Head of caudate nucleus (tissue), 42 donors: ENCODE results near the gene TMEM204.

Source experiments
- DNase-seq, 42 donors: peaks; one replicate each; pipeline versions ENCODE4 v3.0.0 to v3.0.0-alpha.2; 2020 to 2021; ENCODE audit warnings: mixed read lengths in 7 of 42
- intact Hi-C: fragments of 100-400 bp; cut with DNase I; formaldehyde crosslinking; loops from one replicate; pipeline ENCODE4 v1.15.0; 2022

Gene TMEM204

DNA sequence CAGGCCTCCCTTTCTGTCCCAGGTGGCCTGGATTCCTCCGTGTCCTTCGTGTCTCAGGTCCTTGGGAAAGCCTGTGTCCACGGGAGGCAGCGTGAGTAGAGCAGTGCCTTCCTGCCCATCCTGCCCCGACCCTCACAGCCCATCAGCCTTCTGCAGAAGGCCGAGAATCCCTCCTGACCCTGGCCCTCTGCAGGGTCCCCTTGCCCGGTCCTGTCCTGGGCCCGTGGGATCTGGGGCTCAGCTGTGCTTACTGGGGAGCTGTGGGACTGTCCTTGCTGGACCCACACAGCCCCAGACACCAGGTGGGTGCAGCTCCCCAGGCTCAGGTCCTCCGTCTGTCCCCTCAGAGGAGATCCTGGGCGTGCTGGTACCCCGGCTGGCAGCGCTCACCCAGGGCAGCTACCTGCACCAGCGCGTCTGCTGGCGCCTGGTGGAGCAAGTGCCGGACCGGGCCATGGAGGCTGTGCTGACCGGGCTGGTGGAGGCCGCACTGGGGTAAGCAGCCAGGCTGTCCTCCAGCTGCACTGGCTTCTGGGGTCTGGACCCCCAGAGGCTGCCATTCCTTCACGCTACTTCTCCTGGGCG, 36.4 kb upstream of the TMEM204 start:
- DNase-seq = no peak
- intact Hi-C loops = loop anchor here (10.0 kb wide), 1 partner anchor 118 kb away; the partner anchor contains the start of genes CRAMP1 and IFT140

DNA sequence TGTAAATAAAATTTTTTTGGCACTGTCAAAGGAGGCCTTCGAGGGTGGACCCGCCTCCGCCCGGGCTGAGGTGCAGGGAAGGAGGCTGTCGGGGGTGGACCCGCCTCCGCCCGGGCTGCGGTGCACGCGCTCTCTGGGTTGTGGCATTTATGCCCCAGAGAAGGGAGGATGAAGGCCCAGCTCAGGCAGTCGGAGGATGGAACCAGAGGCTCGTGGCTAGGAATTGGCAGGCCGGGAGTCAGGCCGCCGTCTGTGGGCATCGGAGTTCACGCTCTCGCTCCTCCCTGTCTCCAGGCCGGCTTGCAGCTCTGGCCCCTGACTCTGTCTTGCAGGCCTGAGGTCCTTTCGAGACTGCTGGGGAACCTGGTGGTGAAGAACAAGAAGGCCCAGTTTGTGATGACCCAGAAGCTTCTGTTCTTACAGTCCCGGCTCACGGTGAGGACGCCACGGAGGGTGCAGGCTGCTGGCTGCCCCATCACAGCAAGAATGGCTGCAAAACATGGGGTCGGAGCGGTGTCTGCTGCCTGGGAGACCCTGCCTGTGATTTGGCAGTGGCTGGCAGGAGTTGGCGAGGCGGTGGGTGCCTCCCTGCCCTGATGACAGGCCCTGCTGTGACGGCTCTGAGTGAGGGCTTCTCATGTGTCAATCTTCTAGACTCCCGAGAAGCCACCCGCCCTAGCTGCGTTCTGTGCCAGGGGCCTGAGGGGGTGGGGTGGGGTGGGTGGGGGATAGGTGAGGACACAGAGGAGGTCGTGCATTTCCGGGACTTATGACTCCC, 34.4 kb upstream of the TMEM204 start:
- intact Hi-C loops = loop anchor here (10.0 kb wide), 1 partner anchor 116 kb away; the partner anchor contains the start of genes CRAMP1 and IFT140
- DNase-seq = no peak

DNA sequence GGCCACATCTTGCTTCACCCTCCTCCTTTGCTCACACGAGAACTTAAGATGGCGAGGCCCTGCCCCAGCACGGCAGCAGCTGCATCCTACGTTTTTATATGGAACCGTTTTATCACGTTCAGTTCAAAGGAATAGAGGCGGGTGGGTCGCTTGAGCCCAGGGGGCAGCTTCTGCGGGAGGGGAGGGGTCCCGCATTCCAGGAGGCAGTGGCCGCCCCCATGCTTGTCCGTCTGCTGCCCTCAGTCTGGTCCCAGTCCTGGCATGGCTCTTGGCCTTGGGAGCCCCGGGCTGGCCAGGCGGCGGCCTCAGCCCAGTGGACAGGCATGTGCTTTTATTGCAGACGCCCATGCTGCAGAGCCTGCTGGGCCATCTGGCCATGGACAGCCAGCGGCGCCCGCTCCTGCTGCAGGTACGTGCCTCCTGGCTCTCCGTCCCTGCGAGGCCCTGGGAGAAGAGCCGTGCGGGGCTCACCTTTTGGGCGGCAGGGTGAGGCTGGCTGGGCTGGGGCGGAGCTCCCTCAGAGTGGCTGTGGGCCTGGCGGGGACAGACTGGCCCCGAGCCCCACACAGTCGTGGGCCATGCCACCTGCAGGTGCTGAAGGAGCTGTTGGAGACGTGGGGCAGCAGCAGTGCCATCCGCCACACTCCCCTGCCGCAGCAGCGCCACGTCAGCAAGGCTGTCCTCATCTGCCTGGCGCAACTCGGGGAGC, 33.6 kb upstream of the TMEM204 start:
- DNase-seq = no peak
- intact Hi-C loops = loop anchor here (10.0 kb wide), 1 partner anchor 115 kb away; the partner anchor contains the start of genes CRAMP1 and IFT140

DNA sequence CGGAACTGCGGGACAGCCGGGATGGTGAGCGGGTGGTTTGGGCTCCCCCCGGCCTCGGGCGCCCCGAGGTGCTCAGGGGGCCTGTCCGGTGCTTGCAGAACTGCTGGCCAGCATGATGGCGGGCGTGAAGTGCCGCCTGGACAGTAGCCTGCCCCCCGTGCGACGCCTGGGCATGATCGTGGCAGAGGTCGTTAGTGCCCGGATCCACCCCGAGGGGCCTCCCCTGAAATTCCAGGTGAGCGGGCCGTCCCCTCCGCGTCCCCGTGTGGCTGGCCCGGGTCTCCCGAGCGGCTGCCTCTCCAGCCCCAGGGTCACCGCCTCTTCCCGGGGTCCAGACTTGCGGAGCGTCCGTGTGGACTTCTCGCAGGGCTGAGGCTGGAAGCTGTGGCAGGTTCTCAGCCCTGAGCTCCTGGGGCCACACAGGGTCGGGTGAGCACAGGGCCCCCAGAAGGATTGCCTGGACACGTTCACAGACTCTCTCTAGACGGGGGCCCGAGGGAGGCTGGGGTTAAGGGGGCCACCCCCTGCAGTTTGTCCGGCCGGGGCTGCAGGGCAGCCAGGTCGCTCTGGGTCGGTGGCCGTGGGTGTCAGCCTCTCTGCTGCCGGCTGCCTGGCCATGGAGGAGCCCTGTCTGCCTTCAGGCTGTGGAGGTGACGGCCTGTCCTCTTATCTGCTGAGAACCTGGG, 32.9 kb upstream of the TMEM204 start:
- intact Hi-C loops = no loop called here
- no peak for DNase-seq

DNA sequence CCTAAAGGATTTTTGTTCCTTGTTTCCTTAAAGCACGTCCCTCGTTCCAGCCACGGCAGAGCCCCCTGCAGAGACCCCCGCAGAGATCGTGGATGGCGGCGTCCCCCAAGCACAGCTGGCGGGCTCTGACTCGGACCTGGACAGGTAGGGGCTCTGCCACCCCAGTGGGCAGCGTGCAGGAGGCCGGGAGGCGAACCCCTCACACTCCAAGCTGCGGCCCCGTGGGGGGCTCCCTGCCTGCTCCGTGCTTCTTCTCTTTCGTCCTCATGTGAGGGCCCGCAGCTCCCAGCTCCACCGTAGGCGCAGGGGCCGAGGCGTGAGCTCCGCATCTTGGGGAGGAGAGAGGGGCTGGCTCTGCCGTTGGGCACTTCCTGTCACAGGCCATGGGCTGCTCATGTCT, 31.8 kb upstream of the TMEM204 start:
- no peak for DNase-seq
- intact Hi-C loops = no loop called here

DNA sequence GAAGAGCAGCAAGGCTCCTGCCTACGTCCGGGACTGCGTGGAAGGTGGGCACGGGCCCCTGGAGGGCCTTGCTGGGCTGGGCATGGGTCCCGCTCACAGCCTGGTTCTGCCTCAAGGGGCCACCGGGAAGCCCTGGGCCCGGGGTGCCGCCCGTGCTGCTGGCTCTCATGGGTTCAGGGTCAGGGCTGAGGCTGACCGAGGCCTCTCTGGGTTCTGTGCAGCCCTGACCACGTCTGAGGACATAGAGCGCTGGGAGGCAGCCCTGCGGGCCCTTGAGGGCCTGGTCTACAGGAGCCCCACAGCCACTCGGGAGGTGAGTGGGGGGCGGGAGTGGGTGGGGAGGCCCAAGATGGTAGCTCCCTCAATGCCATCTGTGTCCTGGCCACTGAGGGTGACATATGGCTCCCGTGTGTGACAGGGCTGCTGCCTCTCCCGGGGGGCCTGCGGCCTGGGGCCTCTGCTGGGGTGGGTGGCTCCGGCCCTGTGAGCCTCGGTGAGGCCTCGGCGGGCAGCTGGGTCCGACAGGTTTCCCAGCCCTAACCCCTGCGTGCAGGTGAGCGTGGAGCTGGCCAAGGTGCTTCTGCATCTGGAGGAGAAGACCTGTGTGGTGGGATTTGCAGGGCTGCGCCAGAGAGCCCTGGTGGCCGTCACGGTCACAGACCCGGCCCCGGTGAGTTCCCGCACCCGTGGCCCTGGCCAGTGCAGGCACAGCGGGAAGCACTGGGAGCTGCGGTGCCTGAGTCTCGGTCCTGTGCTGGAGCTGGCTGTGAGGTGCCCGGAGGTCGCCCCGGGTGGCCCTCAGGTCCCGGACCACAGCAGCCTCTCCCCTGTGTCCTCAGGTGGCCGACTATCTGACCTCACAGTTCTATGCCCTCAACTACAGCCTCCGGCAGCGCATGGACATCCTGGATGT, 31.1 kb upstream of the TMEM204 start:
- no peak for DNase-seq
- intact Hi-C loops = no loop called here

DNA sequence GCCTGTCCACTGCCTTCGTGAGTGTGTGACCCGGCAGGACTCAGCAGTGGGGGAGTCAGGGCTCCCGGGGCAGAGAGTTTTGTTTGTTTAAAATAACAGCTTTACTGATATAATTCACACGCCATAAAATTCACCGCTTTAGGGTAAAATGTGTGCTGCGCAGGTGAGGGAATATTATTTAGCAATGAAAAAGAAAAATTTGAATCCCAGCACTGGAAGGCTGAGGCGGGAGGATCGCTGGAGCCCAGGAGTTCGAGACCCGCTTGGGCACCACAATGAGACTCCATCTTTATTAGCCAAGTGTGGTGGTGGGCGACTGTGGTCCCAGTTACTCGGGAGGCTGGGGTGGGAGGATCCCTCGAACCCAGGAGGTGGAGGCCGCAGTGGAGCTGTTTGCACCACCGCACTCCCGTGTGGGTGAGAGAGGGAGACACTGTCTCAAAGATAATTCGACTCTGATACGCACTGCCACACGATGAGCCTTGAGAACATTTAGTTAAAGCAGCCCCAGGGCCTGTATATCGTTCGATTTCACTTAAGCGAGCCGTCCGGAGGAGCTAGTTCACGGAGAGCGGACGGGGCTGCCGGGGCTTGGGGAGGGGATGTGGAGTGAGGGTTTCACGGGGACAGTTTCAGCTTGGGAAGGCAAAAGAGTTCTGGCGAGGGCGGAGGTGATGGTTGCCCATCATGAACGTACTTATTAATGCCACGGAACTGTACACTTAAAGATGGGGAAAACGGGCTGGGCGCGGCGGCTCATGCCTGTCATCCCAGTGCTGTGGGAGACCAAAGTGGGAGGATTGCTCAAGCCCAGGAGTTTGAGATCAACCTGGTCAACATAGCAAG, 30.1 kb upstream of the TMEM204 start:
- intact Hi-C loops = no loop called here
- DNase-seq = no peak

DNA sequence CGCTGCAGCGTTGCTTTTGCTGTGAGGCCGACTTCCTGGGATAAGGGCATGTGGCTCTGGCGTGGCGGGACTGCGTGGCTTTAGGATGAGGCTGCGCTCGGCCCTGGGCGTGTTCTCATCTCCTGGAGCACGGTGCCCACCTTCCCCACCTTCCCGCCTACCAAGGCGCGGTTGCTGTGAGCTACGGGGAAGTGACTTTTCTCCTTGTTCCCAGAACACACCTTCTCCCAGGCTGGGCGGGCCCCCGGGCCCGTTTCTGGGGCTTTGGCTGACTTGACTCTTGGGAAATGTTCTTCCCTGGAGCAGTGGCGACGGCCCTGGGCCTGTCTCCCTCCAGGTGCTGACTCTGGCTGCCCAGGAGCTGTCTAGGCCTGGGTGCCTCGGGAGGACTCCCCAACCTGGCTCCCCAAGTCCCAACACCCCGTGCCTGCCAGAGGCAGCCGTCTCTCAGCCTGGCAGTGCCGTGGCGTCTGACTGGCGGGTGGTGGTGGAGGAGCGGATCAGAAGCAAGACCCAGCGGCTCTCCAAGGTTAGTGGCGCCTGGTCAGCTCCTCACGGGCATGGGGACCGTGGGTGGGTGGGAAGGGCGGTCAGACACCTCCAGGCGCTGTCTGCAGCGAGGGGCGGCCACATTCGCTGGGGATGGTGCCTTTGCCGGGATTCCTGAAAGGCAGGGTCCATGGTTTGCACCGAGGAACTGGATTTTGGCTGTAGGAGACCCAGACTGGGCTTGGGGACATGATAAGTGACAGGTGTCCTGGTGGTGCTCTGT, 28.2 kb upstream of the TMEM204 start:
- DNase-seq = no peak
- intact Hi-C loops = no loop called here

DNA sequence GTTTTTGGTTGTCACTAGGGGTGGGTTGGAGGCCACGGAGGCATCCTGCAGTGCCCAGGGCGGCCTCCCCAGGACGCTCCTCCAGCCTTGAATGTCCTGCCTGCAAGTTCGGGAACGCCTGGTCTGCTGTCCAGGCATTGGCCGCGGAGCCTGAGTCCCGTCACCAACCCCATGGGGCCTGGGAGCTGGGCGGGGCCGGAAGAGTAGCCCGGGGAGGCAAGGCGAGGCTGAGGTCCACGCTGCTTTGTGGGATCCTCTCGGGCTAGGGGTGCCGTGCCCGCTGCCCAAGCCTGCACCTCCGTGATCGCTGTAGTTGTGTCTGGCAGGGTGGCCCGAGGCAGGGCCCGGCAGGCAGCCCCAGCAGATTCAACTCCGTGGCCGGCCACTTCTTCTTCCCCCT, 27.6 kb upstream of the TMEM204 start:
- DNase-seq = no peak

DNA sequence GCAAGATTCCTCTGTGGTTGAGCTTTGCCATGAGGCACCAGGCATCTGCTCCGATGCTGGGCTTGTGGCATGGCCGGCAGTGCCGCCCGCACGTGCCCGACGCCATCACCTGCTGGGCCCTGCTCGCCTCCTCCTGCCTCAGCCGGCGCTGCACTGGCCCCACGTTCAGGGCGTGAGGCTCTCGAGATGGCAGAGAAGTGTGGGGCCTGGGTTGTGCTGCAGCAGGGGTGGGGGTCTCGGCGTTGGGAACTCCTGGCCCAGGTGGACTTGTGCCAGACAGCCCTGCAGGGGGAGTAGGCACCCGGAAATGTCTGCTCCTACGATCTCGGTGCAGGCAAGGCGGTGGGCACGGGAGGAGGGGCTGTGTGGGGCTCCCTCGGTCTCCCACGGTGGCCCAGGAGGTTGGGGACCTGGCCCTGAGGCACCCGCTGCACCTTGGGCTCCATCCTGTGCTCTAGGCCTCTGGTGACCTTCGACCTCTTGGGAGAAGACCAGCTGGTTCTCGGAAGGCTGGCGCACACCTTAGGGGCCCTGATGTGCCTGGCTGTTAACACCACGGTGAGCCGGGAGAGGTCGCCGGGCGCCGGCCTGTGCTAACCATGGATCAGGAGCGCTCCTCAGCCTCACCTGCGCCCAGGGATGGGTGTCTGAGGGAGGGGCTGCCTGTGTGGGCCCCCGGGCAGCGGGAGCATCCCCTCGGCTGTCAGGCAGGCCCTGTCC, 26.8 kb upstream of the TMEM204 start:
- intact Hi-C loops = no loop called here
- DNase-seq = no peak

More for the DNA sequence above, 27.6 kb upstream of the TMEM204 start:
- intact Hi-C loops = no loop called here

DNA sequence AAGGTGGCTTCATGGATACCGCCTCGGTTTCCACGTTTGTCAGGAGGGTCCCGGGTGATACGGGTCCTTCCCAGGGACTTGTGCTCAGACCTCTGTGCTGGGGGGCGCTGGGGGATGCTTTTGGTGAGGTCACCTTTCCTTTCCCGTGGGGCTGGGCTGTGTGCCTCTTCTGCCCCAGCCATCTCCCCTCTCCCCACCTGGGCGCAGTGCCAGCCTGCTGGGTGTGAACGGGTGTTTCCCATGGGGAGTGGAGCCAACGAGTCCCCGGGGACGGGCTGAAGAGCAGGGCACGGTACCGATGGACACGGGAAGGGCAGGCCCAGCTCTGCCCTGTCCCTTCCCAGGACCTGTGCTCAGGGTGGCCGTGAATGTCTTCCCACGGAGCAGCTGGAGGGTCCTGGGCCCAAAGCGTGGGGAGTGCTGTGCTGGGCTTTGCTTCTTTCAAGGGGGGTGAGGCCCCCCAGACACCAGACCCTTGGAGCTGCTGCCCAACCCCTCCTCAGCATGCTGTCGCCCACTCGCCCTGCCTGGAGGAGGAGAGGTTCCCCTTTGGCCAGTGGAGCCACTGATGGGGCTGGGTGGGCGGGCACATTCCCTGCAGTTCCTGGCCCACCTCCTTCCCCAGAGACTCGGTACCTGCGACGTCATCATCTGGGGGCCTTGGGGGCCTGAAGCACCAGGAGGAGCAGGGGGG, 24.8 kb upstream of the TMEM204 start:
- intact Hi-C loops = no loop called here

DNA sequence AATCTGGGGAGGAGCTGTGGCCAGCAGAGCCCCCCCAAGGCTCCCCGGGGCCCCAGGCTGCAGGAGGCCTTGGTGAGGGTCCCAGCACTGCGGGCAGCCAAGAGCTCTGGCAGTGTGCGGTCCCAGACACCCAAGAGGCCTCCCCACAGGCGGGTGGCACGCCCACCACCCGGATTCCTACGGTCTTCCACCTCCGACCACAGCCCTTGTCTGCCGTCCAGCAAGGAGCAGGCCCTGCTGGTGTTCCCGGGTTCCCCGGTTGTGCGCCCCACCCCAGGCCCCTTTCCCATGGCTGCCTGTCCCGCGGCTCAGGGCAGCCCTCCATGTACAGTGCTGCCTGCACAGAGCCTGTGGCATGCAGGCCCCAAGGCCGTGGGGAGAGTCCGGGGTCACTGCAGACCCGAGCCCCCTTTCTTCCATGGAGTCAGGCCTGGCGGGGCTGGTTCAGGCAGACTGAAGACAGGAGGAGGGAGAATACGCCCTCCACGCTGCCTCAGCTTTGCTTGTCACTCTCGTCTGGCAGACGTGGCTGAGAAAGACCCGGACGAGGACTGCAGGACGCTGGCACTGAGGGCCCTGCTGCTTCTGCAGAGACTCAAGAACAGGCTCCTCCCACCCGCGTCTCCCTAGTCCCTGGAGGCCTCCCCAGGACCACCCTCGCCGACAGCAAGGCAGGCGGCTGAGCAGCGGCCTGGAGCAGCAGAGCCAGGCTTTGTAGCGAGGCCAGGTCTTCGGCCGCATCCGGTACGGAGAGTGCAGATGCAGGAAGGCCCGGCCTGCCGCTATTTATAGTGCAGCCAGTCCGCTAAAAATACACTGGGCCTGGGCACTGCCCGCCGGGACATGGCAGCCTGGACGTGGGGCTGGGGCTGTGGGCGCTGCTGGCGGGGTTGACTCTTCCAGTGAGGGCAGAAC, 23.9 kb upstream of the TMEM204 start:
- no peak for DNase-seq
- intact Hi-C loops = loop anchor here (10.0 kb wide), 1 partner anchor 65 kb away; no protein-coding TSS in a partner anchor

More for the DNA sequence above, 24.8 kb upstream of the TMEM204 start:
- no peak for DNase-seq

DNA sequence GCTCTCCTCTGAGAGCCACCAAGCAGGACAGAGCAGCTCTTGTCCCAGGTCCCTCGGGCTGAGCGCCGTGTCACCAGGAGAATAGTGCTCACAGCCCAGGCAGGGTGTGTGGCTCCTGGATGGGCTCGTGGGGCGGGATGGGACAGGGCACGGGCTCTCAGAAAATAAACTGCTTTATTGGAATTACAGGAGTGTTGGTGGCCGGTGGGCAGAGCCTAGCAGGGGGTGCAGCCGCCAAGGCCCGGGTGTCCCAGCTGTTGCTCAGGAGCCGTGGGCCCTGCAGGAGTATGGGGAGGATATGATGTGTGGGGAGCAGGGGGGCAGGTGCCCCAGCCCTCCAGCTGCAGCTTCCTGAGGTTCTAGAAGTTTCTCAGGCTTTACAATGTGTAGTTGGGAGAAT, 23.2 kb upstream of the TMEM204 start:
- intact Hi-C loops = loop anchor here (10.0 kb wide), 1 partner anchor 65 kb away; no protein-coding TSS in a partner anchor
- DNase-seq = no peak

DNA sequence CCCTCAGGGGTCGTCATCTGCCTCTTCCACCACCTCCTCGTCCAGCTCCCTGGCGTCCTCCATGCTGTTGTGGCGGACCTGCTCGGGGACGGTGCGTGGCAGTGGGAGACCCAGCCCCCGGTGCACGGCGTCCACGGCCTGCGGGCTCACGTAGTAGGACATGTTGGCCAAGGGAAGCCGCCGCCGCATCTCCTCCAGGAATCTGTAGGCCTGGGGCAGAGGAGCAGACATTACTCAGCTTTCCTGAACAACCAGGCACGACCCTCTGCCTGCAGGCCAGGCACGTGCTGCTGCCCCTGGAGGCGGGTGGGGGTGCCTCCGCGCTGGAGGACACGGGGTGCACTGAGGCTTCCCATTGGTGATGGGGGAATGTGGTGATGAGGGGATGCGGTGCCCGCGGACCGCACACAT, 22.5 kb upstream of the TMEM204 start:
- DNase-seq = no peak

More for the DNA sequence above, 22.5 kb upstream of the TMEM204 start:
- intact Hi-C loops = loop anchor here (10.0 kb wide), 1 partner anchor 64 kb away; no protein-coding TSS in a partner anchor
